ENCODE data around the gene VPS13D.

The VPS13D gene

DNA sequence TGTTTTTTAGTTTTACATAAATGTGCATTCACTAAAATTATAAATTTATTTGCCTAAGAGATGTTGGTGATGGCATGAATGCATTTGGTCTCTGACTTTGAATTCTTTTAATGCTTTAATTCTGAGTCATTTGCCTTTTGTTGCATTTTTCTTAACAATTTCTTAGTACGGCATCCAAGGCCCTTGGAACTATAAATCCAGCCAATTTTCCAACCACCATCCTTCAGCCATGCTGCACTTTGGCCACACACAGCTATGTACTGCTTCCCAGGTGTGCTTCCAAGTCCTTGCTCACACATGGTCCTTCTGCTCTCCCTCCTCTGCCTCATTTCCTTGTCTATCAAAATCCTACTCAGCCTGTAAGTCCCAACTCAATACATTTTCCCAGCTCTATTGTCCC, 227.1 kb downstream of the VPS13D start:
- Histone ChIP-seq H3K36me3 (ENCODE audit: insufficient read depth, insufficient read length, low read length) (peaks cover 3% of the 10 kb centered on the region), H3K4me3 (ENCODE audit: insufficient read length, low read depth) (no peak overlapping the region)

DNA sequence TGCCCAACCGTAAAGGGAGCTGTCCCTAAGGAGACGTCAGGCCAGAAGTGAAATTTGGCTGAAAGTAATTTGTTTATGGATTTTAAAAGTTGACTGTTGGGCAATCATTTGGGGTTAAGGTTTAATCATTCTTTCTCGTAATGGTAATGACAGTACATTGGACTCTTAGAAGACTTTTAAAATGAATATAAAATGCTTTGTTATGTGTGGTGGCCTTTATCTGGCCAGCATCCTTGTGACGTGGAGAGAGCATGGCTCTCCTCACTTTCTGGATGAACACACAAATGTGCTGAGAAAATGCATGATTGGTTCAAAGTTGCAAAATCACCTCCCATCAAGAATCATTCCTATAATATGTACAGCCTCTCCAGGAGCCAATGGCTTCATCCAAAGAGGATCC, 227.9 kb downstream of the VPS13D start:
- Histone ChIP-seq H3K36me3 (ENCODE audit: insufficient read depth, insufficient read length, low read length) (peaks cover 3% of the 10 kb centered on the region), H3K9ac (ENCODE audit: insufficient read length, low read depth) (no peak overlapping the region), H3K4me3 (ENCODE audit: insufficient read length, low read depth) (no peak overlapping the region), H3K27me3 (ENCODE audit: insufficient read depth, insufficient read length) (no peaks in the 10 kb centered on the region), H3K4me1 (ENCODE audit: insufficient read depth, insufficient read length) (no peaks in the 10 kb centered on the region), H3K9me3 (ENCODE audit: insufficient read depth, low read length) (no peaks in the 10 kb centered on the region)
- no peak for TF ChIP-seq ZNF274 (IDR thresholded peaks at IDR 0.05; ENCODE audit: low read depth, low read length)
- TF ChIP-seq YY1 (IDR thresholded peaks at IDR 0.05; ENCODE audit: insufficient read depth, insufficient read length): no peak
- TF ChIP-seq SUZ12 (IDR thresholded peaks at IDR 0.05; ENCODE audit: extremely low read depth, insufficient read depth, insufficient read length): no peak
- no peak for DNase-seq (ENCODE audit: low read depth, low spot score)

More for the DNA sequence above, 227.1 kb downstream of the VPS13D start:
- Histone ChIP-seq H3K9ac (ENCODE audit: insufficient read length, low read depth) (no peak overlapping the region), H3K27me3 (ENCODE audit: insufficient read depth, insufficient read length) (no peaks in the 10 kb centered on the region), H3K4me1 (ENCODE audit: insufficient read depth, insufficient read length) (no peaks in the 10 kb centered on the region), H3K9me3 (ENCODE audit: insufficient read depth, low read length) (no peaks in the 10 kb centered on the region)
- no peak for TF ChIP-seq SUZ12 (IDR thresholded peaks at IDR 0.05; ENCODE audit: extremely low read depth, insufficient read depth, insufficient read length)
- TF ChIP-seq YY1 (IDR thresholded peaks at IDR 0.05; ENCODE audit: insufficient read depth, insufficient read length): no peak
- no peak for TF ChIP-seq ZNF274 (IDR thresholded peaks at IDR 0.05; ENCODE audit: low read depth, low read length)
- DNase-seq (ENCODE audit: low read depth, low spot score): no peak

- peaks cover 3% of the 10 kb centered on the region for H3K36me3 ChIP-seq (ENCODE audit: insufficient read depth, insufficient read length, low read length)
- H3K4me1 ChIP-seq (ENCODE audit: insufficient read depth, insufficient read length): no peaks in the 10 kb centered on the region
- no peak overlapping the region for H3K4me3 ChIP-seq (ENCODE audit: insufficient read length, low read depth)
- H3K9ac ChIP-seq (ENCODE audit: insufficient read length, low read depth): no peak overlapping the region
- TF ChIP-seq YY1 (IDR thresholded peaks at IDR 0.05; ENCODE audit: insufficient read depth, insufficient read length): no peak
- no peak for TF ChIP-seq ZNF274 (IDR thresholded peaks at IDR 0.05; ENCODE audit: low read depth, low read length)
- TF ChIP-seq SUZ12 (IDR thresholded peaks at IDR 0.05; ENCODE audit: extremely low read depth, insufficient read depth, insufficient read length): no peak
- no peaks in the 10 kb centered on the region for H3K9me3 ChIP-seq (ENCODE audit: insufficient read depth, low read length)
- DNase-seq (ENCODE audit: low read depth, low spot score): no peak
- H3K27me3 ChIP-seq (ENCODE audit: insufficient read depth, insufficient read length): no peaks in the 10 kb centered on the region
Measured at GRCh38 chr1:12458571-12458970, 228.7 kb downstream of the VPS13D start.

DNA sequence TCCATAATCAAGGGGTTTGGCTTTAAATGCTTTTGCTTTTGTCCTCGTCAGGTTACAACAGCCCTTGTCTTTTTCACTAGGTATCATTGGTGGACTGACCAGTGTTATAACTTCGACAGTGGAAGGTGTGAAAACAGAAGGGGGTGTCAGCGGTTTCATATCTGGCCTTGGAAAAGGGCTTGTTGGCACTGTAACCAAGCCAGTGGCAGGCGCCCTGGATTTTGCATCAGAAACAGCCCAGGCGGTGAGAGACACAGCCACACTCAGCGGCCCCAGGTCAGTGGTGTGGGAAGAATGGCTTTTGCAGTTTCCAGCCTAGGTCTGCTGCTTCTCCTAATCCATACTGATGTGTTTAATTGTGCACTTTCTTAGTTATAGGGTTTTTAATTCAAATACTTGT, 230.3 kb downstream of the VPS13D start:
- H3K36me3 ChIP-seq (ENCODE audit: insufficient read depth, insufficient read length, low read length): peaks cover 3% of the 10 kb centered on the region
- H3K4me1 ChIP-seq (ENCODE audit: insufficient read depth, insufficient read length): no peaks in the 10 kb centered on the region
- no peaks in the 10 kb centered on the region for H3K27me3 ChIP-seq (ENCODE audit: insufficient read depth, insufficient read length)
- H3K4me3 ChIP-seq (ENCODE audit: insufficient read length, low read depth): no peak overlapping the region
- TF ChIP-seq ZNF274 (IDR thresholded peaks at IDR 0.05; ENCODE audit: low read depth, low read length) (no peak), YY1 (IDR thresholded peaks at IDR 0.05; ENCODE audit: insufficient read depth, insufficient read length) (no peak), SUZ12 (IDR thresholded peaks at IDR 0.05; ENCODE audit: extremely low read depth, insufficient read depth, insufficient read length) (no peak)
- no peak for DNase-seq (ENCODE audit: low read depth, low spot score)
- no peaks in the 10 kb centered on the region for H3K9me3 ChIP-seq (ENCODE audit: insufficient read depth, low read length)
- no peak overlapping the region for H3K9ac ChIP-seq (ENCODE audit: insufficient read length, low read depth)

- Histone ChIP-seq H3K27me3 (ENCODE audit: insufficient read depth, insufficient read length) (no peaks in the 10 kb centered on the region), H3K4me3 (ENCODE audit: insufficient read length, low read depth) (no peak overlapping the region), H3K4me1 (ENCODE audit: insufficient read depth, insufficient read length) (no peaks in the 10 kb centered on the region), H3K36me3 (ENCODE audit: insufficient read depth, insufficient read length, low read length) (peaks cover 3% of the 10 kb centered on the region), H3K9me3 (ENCODE audit: insufficient read depth, low read length) (no peaks in the 10 kb centered on the region), H3K9ac (ENCODE audit: insufficient read length, low read depth) (no peak overlapping the region)
- TF ChIP-seq ZNF274 (IDR thresholded peaks at IDR 0.05; ENCODE audit: low read depth, low read length) (no peak), YY1 (IDR thresholded peaks at IDR 0.05; ENCODE audit: insufficient read depth, insufficient read length) (no peak), SUZ12 (IDR thresholded peaks at IDR 0.05; ENCODE audit: extremely low read depth, insufficient read depth, insufficient read length) (no peak)
- no peak for DNase-seq (ENCODE audit: low read depth, low spot score)
Measured at GRCh38 chr1:12460911-12461621, 231.2 kb downstream of the VPS13D start.

- Histone ChIP-seq H3K9ac (ENCODE audit: insufficient read length, low read depth) (no peak overlapping the region), H3K27me3 (ENCODE audit: insufficient read depth, insufficient read length) (no peaks in the 10 kb centered on the region), H3K4me3 (ENCODE audit: insufficient read length, low read depth) (no peak overlapping the region), H3K9me3 (ENCODE audit: insufficient read depth, low read length) (no peaks in the 10 kb centered on the region), H3K4me1 (ENCODE audit: insufficient read depth, insufficient read length) (no peaks in the 10 kb centered on the region), H3K36me3 (ENCODE audit: insufficient read depth, insufficient read length, low read length) (peaks cover 3% of the 10 kb centered on the region)
- no peak for TF ChIP-seq SUZ12 (IDR thresholded peaks at IDR 0.05; ENCODE audit: extremely low read depth, insufficient read depth, insufficient read length)
- TF ChIP-seq YY1 (IDR thresholded peaks at IDR 0.05; ENCODE audit: insufficient read depth, insufficient read length): no peak
- no peak for TF ChIP-seq ZNF274 (IDR thresholded peaks at IDR 0.05; ENCODE audit: low read depth, low read length)
- DNase-seq (ENCODE audit: low read depth, low spot score): no peak
Measured at GRCh38 chr1:12461754-12462153, 231.9 kb downstream of the VPS13D start.

- H3K4me3 ChIP-seq (ENCODE audit: insufficient read length, low read depth): no peak overlapping the region
- no peak overlapping the region for H3K9ac ChIP-seq (ENCODE audit: insufficient read length, low read depth)
- H3K4me1 ChIP-seq (ENCODE audit: insufficient read depth, insufficient read length): no peaks in the 10 kb centered on the region
- H3K36me3 ChIP-seq (ENCODE audit: insufficient read depth, insufficient read length, low read length): peaks cover 3% of the 10 kb centered on the region
- H3K9me3 ChIP-seq (ENCODE audit: insufficient read depth, low read length): no peaks in the 10 kb centered on the region
- DNase-seq (ENCODE audit: low read depth, low spot score): no peak
- H3K27me3 ChIP-seq (ENCODE audit: insufficient read depth, insufficient read length): no peaks in the 10 kb centered on the region
- TF ChIP-seq SUZ12 (IDR thresholded peaks at IDR 0.05; ENCODE audit: extremely low read depth, insufficient read depth, insufficient read length) (no peak), ZNF274 (IDR thresholded peaks at IDR 0.05; ENCODE audit: low read depth, low read length) (no peak), YY1 (IDR thresholded peaks at IDR 0.05; ENCODE audit: insufficient read depth, insufficient read length) (no peak)
Measured at GRCh38 chr1:12462586-12462985, 232.8 kb downstream of the VPS13D start.

All from NT2/D1 (cell line).